Fibroblast of lung (primary cell): ENCODE measurements around the gene SLC23A3.

ENCODE experiments used
- CTCF ChIP-seq, 2 donors: IDR thresholded peaks in 1 of 2; conservative IDR thresholded peaks in 1 of 2; 1 replicate in 1 of 2; 2 replicates in 1 of 2; pipeline ENCODE4 v1.5.1; 2011 to 2012; ENCODE audit warnings: low read length in 2 of 2, control low read depth in 1 of 2, inconsistent platforms in 1 of 2, low read depth in 1 of 2, mild to moderate bottlenecking in 1 of 2
- EZH2 ChIP-seq: IDR thresholded peaks from 2 replicates; pipeline ENCODE4 v1.5.1; 2012; ENCODE audit warnings: low read length, control low read depth, mild to moderate bottlenecking; ENCODE audit errors: missing control alignments

- TF ChIP-seq CTCF (conservative IDR thresholded peaks at IDR 0.05 in 1 of 2, IDR thresholded peaks at IDR 0.05 in 1 of 2; ENCODE audit: low read depth in 1 of 2, low read length in 2 of 2) (no peak), EZH2 (no peak)
Measured at GRCh38 chr2:219131327-219131726, 38.5 kb downstream of the SLC23A3 start.
